Stimulated activated CD4-positive, alpha-beta T cell treated with anti-CD3 and anti-CD28 coated beads, TNF-alpha, amount 100 ng/mL, for 4 hours (primary cell): ENCODE results near the gene HMCN1.

ENCODE experiments used
- DNase-seq, 3 experiments: peaks; one replicate each; pipeline ENCODE4 v3.0.0-alpha.2; 2020; ENCODE audit warnings: low read depth in 3 of 3

HMCN1 gene

DNA sequence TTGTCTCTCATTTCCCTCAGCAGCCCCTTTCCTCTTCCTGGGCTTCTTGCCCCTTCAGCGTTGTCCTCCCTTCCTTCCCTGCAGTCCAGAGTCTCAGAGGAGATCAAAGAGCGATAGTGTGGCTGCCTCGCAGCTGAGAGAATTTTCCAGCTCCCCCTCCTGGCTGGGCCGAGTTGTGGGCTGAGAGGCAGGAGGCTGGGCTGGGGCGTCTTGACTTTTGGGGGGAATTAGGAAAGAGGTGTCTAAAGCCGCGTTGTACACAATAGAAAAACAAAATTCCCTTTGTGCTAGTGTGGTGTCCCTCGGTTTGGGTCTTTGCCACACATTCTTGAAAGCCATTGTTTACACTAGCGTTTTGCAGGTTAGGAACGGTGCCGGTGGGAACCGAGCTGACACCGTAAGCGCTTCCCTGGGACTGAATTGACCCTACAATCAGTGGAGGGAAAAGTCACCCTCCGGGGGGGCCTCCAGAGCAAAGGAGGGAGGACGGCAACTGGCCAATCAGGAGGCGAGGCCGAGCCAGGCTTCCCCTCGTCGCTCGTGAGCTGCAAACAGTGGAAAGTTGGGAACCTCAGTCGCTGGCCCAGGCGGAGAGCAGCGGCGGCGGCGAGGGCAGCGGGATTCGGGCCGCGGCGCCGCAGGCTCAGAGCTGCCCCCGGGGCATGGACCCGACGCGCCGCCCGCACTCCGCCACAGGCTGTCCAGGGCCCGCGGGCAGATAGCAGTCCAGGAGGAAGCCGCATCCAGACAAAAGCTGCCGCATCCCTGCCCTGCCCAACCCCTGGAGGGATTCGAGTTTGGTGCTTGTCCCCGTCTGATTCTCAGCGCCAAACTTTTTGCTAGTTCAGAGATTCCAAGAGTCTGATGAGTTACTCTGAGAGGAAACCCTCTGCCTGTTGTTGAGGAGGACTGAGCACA lies at the start of gene HMCN1:
Gene HMCN1 (plus strand): TSS at position 574 of the 918 bp plus-strand sequence. CDS start 389 bp downstream, outside the sequence.
- DNase-seq: no peak

DNA sequence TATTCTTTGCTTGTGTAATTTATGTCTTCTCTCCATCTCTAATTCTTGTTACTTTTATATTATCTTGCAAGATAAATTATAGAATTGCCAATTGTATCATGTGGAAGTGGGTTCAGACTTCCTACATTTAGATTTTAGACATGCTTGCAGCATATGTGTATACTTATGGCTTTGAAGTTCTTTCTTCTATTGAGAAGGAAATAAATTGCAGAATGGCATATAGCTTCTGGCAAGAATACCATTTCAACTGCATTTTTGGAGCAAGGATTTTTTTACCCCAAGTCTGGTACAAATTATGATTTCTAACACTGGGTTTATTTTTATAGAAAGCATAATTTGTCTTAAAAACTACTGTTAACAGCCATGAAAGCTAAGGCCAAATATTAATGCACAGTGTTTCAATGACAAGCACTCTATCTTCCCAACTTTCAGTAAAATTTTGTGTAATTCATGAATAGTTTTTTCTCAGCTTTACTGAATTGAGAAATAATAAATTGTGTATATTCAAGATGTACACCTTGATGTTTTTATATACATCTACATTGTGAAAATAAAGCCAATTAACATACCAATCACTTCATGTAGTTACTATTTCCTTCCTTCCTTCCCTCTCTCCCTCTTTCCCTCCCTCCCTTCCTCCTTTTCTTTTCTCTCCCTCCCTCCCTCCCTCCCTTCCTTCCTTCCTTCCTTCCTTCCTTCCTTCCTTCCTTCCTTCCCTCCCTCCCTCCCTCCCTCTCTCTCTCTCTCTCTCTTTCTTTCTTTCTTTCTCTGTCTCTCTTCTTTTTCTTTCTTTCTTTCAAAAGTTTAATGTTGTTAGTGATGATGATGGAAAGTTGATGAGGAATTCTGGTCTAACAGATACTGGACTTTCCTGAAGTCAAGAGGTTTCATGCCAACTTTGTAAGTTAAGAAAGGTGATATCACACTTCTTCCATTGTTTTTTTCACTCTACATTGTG lies 47.1 kb upstream of the HMCN1 start:
- DNase-seq: no peak

DNA sequence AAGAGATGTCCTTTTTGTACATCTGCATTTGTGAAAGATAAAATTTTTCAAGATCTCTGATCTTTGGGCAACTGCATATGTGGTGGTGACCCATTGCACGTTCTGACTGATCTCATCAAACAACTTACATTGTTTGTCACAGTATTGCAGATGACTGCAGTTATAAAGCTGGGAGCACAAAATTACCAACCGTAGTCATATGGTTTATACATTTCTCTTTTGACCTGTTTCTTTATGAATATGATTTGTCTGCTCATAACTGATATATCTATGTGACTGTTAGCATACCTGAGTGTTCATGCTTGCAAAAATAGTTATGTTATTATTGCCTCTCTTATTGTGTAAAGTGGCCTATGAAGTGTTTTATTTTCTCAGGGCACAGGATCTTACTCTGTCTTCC lies 43.7 kb upstream of the HMCN1 start:
- no peak for DNase-seq

DNA sequence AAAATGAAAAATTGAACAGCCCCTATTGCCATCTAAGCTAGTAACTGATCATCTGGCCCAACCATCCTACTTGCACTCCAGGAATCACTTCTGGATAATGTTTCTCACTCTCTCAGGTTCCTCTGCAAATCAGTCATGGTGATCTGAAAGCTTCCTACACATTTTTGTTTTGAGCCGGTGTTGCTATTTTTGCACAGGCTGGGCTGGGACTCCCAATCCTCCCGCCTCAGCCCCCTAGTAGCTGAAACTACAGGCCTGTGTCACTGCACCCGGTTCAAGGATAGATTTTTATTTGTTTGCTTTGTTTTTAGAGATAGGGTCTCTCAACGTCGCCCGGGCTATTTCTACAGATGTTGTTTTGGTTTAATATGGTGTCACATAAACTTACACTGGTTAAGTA lies 40.5 kb upstream of the HMCN1 start:
- DNase-seq: no peak

DNA sequence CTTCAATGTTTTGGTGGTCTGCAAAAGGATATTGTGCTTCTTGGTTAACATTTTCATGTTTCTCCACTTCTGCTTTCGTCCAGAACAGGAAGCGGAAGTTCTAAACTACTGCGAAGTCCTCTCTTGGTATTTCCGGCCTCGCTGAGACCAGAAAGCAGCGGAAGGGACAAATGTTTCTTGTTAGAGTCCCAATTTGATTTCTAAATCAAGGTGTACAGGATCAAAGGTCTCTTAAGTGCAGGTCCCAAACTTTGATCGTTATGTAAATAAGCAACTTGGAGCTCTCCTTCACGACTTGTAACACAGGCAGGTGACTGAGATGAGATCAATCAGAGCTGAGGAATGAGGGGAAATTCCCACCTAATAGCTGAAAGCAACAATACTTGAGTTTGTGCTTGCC lies 40.1 kb upstream of the HMCN1 start:
- no peak for DNase-seq

DNA sequence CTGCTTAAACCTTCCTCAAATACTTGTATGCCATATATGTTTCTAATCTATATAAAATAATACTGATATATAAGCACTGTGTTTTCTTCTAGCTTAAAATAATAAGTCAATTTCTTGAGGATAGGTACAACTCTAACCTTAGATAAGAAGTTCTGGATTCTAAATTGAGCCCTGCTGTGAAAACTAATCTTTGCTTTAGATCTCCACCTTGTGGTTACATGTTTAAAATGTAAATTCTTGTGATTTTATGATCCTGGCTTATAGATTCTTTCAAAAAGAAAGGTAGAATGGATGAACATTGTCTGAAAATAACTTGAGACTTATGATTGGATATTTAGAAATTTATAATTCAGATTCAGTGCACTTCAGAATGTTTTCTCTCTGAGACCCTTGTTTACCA lies 38.9 kb upstream of the HMCN1 start:
- no peak for DNase-seq

DNA sequence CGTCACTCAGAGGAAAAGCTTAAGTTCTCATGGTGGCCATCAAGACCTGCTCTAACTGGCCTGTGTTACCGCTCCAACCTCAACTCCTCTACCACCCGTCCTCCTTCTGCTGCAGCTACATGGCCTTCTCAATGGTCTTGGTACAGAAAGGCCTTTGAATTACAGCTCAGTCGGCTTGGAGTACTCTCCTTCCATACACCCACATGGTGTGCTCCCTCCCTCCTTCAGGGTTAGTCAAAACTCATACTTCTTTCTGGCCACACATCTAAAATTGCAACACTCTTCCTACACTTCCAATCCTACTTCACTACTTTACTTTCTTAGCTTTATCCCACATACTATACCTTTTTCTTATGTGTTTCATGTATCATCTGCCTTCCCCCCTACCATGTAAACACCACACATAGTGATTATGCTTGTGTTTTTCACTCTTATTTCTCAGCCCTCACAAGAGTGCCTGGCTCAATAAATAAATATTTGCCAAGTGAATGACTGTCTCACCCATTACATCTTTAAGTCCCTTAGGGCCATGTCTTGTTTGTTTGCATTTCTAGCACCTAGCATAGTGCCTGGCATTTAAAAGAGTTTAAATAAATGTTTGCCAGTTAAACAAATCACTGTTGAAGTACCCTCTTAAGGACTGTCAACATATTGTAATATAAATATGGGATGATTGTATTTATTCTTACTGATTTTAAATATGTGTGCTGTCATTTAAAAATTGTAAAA lies 37.6 kb upstream of the HMCN1 start:
- no peak for DNase-seq

DNA sequence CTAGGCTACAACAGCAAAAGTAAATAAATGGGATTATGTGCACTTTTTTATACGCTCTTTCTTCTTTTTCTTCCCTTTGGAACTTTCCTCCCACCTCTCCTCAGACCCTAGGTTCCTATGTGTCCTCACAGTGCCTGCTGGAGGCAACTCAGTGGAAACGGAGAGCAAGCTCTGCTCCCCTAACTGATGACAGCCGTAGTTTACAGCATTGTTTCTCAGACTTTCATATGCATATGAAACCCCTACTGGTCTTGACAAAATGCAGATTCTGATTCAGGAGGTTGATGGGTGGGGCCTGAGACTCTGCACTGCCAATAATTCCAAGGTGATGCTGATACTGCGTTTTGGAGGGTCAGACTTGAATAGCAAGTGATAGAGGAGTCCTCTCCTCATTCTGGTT lies 34.3 kb upstream of the HMCN1 start:
- no peak for DNase-seq

DNA sequence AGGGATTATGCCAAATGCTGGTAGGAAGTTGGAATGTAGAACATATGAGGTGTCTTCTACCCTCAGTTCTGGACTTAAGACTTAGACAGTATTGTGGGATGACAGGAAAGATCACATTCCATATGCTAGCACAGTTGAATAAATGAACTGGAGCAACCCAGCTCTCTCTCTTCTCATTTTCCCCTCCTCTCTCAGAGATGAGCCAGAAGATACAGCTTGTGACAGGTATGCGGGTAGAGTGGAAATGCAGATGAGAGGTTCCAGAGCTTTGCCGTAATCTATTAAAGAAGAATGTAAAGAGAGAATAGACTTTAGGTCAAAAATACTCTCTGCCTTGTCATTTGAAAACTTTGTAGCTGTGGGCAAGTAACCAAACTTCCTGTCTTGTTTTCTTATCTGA lies 32.5 kb upstream of the HMCN1 start:
- no peak for DNase-seq

DNA sequence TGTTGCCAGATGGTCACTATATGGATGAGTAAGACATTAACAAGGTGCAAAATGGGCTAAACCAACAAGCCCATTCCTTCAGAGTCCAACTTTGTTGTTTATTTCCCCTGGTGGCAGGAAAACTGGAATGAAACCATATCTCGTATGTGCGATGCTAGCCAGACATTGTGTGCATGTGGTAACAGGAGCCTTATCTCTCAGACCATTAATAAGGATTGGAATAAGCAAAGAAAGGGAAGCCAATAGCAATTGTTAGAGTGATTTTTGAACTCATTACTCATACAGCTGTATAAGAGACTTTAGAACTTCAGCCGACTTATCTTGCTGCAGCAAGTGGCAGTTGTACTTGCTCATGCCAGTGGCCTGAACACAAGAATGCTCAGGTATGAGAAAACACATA lies 30.0 kb upstream of the HMCN1 start:
- no peak for DNase-seq

DNA sequence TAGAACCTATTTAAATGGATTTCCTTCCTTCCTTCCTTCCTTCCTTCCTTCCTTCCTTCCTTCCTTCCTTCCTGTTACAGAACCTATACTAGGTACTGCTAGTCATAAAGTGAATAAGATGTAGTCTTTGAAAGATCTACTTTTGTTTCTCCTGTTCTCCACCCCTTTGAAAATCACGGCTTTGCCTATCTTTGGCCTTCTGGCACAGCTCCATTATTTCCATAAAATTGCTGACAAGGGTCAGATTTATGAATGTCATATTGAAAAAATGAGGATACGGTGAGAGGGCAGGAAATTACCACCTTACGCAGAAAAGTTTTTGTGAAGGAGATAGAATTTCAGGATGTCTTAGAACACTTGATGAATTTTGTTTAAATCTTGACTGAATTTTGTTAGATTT lies 18.1 kb upstream of the HMCN1 start:
- no peak for DNase-seq

DNA sequence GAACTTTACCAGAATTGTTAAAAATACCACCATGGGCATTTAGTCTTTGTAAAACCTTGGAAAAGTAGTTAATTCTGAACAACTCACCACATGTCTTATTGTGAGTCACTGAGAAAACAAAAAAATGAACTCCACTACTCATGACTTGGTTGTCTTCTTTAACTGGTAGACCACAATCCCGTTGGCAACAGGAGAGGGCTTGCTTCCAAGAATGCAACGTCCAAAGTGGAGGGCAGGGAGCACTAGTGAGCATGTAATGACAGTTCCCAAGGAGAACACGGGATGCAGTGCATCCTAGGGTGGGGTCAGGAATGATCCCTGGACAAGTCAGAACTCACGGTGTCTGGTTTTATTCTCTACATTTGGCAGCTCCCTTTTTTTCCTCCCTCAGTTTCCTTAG lies 15.2 kb upstream of the HMCN1 start:
- no peak for DNase-seq

DNA sequence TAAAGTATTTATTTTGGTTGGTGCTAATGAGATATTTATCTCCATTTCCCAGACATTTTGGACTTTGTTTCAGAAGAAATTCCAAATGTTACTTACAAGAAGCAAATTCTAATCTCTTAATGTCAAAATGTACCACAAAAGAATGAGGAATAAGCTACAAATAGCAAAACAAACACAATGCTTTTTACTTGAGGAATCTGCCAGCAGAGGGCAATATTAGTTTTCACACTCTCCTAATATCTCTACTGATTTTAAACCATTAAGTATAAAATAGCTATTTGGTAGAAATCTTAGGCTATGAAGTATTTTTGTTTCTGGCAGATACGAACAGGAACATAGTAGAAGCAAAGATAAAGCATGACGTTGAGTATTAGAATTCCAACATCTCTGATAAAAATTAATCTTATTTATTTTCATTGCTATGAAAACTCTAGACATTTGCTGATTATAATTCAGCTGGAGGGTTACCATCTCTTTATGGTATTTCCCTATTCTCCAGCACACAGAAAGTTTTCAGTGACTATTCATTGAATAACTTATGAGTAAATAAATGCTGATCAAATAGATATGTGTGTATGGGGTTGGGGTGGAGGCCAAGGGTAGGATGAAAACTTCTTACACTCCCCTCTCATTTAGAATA lies 13.4 kb upstream of the HMCN1 start:
- DNase-seq: no peak

DNA sequence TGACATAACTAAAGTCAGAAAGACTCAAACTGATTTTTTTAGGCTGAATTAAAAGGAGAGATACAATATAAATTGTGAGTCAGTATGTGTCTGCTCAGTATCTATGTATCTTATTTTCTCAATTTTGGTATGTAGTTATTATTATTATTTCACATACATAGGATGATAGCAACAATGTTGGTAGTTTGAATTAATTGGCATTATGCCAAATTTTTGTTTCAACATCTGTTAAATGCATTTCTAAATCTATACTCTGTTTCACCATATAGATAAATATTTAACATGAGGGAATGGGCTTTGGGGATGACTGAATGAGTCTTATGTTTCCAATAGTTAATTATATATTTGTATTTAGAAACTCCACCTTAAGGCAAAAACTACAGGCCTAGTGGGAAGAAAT lies 12.6 kb upstream of the HMCN1 start:
- no peak for DNase-seq

DNA sequence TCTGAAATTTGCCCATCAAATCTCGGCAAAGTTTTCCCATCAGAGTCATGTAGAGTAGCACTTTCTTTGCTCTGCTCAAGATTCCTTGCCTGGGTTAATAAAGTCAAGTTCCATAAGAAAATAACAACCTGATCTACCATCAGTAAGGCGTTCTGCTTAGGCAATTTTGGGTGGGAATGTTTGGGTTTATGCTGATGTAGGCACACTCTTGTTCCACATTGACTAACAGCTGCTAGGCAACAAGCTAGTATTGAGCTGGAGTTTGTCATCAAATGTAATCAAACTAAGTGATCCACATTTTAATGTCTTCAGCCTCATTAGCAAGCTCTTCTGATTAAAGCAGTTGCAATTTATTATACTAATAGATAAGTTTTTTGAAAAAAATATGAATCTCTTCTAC lies 12.1 kb upstream of the HMCN1 start:
- no peak for DNase-seq

DNA sequence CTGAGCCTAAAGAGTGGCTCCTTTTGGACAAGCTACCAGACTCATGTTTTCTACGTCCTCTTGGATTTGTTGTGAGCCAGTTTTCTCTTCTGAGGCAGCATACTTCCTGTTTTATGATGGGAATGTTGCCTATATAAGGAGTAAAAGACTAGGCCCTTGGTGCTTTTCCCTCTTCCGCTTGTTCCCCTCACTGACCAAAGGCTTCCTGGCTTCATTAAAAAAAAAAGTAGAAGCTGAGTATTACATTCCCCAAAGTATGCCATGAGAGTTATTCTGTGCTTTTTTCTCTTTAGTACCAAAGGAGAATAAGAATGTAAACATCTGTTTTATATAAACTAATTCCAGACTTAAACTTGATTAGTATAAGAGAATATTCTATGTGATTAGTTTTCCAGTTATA lies 6.5 kb upstream of the HMCN1 start:
- no peak for DNase-seq

DNA sequence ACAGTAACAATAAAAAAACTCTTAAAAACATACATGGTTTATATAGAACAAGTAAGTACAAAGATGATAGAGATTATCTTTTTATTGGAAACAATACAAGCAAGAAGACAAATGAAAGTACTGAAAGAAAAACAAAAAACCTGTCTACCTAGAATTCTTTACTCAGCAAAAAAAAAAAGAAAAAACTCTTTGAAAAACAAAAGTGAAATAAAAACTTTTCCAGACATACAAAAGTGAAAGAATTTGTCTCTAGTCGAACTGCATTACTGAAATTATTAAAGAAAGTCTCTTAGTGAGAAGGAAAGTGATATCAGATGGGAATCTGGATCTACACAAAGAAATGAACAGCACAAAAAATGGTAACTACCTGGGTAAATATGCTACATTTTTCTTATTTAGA lies 2.7 kb upstream of the HMCN1 start:
- DNase-seq: no peak

DNA sequence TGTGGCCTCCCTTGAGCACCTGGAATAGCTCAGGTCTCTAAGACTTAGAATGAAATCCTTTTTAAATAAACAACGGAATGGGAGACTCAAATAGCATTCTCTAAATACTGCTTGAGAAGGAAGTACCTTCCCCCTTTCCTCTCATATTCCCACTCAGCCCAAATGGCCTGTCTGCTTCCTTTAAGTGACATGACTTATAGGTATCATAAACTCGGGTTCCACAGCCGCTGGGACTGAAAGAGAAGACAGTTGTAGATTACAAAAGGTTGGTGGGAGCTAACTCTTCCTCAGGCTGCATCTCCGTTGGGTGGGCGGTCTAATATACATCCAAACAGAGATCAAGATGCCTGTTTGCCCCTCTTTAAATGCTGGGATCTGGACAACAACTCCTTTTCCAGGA lies 1.2 kb upstream of the HMCN1 start:
- no peak for DNase-seq

DNA sequence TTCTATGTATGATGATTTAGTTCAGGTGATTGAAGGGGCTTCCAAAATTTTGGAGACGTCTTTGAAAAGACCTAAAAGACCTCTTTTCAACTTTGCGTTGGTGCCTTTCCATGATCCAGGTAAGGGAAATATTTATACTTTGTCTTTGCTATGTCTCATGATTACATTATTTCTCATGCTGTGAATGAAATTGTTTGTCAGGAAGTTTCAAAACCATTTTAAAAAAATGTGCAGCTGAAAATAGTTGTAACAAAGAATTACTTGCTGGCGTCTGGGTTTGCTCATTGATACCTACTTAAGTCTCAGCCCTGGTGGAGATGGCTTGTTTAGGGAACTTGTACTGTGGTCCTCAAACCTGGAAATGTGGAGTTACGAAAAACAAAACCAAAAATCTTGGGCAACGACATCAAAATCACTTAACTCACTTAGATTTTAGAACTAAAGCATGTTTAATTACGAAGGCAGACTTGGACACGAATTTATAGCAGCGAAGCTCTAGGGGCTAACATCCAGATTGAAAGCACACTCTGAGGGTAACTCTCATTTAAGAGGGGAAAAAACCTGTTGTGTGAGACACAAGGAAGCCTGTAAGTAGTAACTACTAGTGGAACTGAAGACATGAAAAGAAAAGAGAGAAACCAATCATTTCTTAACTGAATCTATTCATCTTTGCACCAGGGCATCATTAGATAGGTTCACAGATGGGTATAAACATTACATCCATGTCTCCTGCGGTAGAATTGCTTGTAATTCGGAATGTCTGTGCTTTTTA lies 924 bp downstream of the HMCN1 start:
- DNase-seq: no peak

DNA sequence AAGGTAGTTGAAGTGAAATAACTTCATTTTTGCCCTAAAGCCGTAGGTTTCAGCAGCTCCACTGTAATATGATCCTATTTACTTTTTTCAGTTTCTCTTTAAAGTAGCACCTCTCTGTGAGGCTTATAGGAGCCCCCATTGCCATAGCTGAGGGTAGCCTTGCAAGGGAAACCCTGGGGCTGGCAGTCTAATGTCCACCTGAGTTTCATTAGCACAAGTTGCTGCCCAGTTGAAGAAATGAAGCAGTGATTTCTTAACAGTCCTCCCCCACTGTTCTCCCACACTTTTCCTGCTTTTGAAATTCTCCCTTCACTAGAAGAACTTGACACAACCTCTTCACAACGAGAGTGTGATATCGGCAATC lies 1.5 kb downstream of the HMCN1 start:
- DNase-seq: no peak

DNA sequence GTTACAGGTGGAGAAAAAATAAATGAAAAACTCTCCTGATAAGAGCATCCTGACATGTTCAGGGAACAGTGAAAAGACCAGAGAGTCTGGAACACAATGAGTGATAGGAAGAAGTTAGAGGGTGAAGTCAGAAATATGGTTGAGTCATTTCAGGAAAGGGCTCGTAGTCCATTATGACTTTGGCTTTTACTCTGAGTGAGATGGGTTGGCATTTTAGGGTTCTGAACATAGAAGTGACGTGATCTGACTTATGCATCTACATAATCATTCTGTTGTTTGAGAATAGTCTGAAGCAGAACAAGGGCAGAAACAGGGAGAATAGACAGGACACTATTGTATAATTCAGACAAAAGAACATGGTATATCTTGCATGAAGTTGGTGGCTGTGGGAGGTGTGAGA lies 5.8 kb downstream of the HMCN1 start:
- no peak for DNase-seq
